ENCODE results near the gene IGHMBP2.

Gene IGHMBP2

GRCh38 chr11:68878022-68878421 is 25.7 kb upstream of the IGHMBP2 start:
- TF ChIP-seq USF1 (IDR thresholded peaks at IDR 0.05), result no peak
- TF ChIP-seq ZBTB7A (IDR thresholded peaks at IDR 0.05; ENCODE audit: low read depth), result no peak

- TF ChIP-seq REST (IDR thresholded peaks at IDR 0.05; ENCODE audit: low read depth) (no peak), RAD21 (IDR thresholded peaks at IDR 0.05; ENCODE audit: low read depth) (no peak), FOXM1 (IDR thresholded peaks at IDR 0.05; ENCODE audit: borderline replicate concordance, low read depth) (no peak), NFIC (IDR thresholded peaks at IDR 0.05) (no peak), EP300 (IDR thresholded peaks at IDR 0.05; ENCODE audit: borderline replicate concordance) (no peak), TCF12 (IDR thresholded peaks at IDR 0.05; ENCODE audit: low read depth) (no peak), CEBPB (IDR thresholded peaks at IDR 0.05) (no peak), TEAD4 (IDR thresholded peaks at IDR 0.05) (no peak), EGR1 (IDR thresholded peaks at IDR 0.05) (no peak), ZBTB7A (IDR thresholded peaks at IDR 0.05; ENCODE audit: low read depth) (no peak)
These were observed 22.8 kb upstream of the IGHMBP2 start for GRCh38 chr11:68880851-68881250.

GRCh38 chr11:68881320-68881719 is 22.4 kb upstream of the IGHMBP2 start:
- TF ChIP-seq USF1 (IDR thresholded peaks at IDR 0.05) (no peak), CREB1 (IDR thresholded peaks at IDR 0.05; ENCODE audit: low read depth) (no peak), TEAD4 (IDR thresholded peaks at IDR 0.05) (no peak), EGR1 (IDR thresholded peaks at IDR 0.05) (no peak), MAX (IDR thresholded peaks at IDR 0.05) (no peak)

GRCh38 chr11:68882391-68882790 is 21.3 kb upstream of the IGHMBP2 start:
- no peak for TF ChIP-seq FOXM1 (IDR thresholded peaks at IDR 0.05; ENCODE audit: borderline replicate concordance, low read depth)
- TF ChIP-seq ZBTB7A (IDR thresholded peaks at IDR 0.05; ENCODE audit: low read depth), result no peak
- no peak for TF ChIP-seq TCF12 (IDR thresholded peaks at IDR 0.05; ENCODE audit: low read depth)
- TF ChIP-seq REST (IDR thresholded peaks at IDR 0.05; ENCODE audit: low read depth), result no peak
- no peak for TF ChIP-seq EGR1 (IDR thresholded peaks at IDR 0.05)
- no peak for TF ChIP-seq TAF1 (IDR thresholded peaks at IDR 0.05; ENCODE audit: low read depth)
- TF ChIP-seq CEBPB (IDR thresholded peaks at IDR 0.05), result no peak
- no peak for TF ChIP-seq USF1 (IDR thresholded peaks at IDR 0.05)
- TF ChIP-seq YY1 (IDR thresholded peaks at IDR 0.05; ENCODE audit: low read depth), result no peak
- TF ChIP-seq EP300 (IDR thresholded peaks at IDR 0.05; ENCODE audit: borderline replicate concordance), result no peak
- TF ChIP-seq RAD21 (IDR thresholded peaks at IDR 0.05; ENCODE audit: low read depth), result no peak
- no peak for TF ChIP-seq TEAD4 (IDR thresholded peaks at IDR 0.05)
- TF ChIP-seq CREB1 (IDR thresholded peaks at IDR 0.05; ENCODE audit: low read depth), result no peak
- TF ChIP-seq MAX (IDR thresholded peaks at IDR 0.05), result no peak
- TF ChIP-seq NFIC (IDR thresholded peaks at IDR 0.05), result no peak

GRCh38 chr11:68889948-68890446 is 13.7 kb upstream of the IGHMBP2 start:
- TF ChIP-seq USF1 (IDR thresholded peaks at IDR 0.05) (no peak), TCF12 (IDR thresholded peaks at IDR 0.05; ENCODE audit: low read depth) (no peak), RAD21 (IDR thresholded peaks at IDR 0.05; ENCODE audit: low read depth) (no peak), CREB1 (IDR thresholded peaks at IDR 0.05; ENCODE audit: low read depth) (no peak), REST (IDR thresholded peaks at IDR 0.05; ENCODE audit: low read depth) (no peak), EGR1 (IDR thresholded peaks at IDR 0.05) (no peak), EP300 (IDR thresholded peaks at IDR 0.05; ENCODE audit: borderline replicate concordance) (no peak), TAF1 (IDR thresholded peaks at IDR 0.05; ENCODE audit: low read depth) (no peak), FOXM1 (IDR thresholded peaks at IDR 0.05; ENCODE audit: borderline replicate concordance, low read depth) (no peak), YY1 (IDR thresholded peaks at IDR 0.05; ENCODE audit: low read depth) (no peak), NFIC (IDR thresholded peaks at IDR 0.05) (no peak), ZBTB7A (IDR thresholded peaks at IDR 0.05; ENCODE audit: low read depth) (no peak), TEAD4 (IDR thresholded peaks at IDR 0.05) (no peak), CEBPB (IDR thresholded peaks at IDR 0.05) (no peak), MAX (IDR thresholded peaks at IDR 0.05) (no peak)

Data from Ishikawa (cell line).